Right lung (tissue), 10 donors: ENCODE measurements around the gene TMEM144. TPM values are rescaled to one million over a fixed set of nuclear protein-coding genes. Genes with fewer than 3 reads are reported as not detected.

ENCODE experiments used
- DNase-seq, 2 donors: peaks; one replicate each; pipeline ENCODE4 v3.0.0-alpha.2; 2013
- long read RNA-seq, 8 donors: transcript quantifications; one replicate each; lab custom pipeline, GENCODE V29; 2026
- polyA plus RNA-seq, 5 donors: library from polyadenylated mRNA; unstranded; fragments of 120-200 nt; gene quantifications; one replicate each; pipeline versions ENCODE4 v1.2.1 to v1.2.3, GENCODE V29; 2013; ENCODE audit warnings: inconsistent platforms in 1 of 5, low replicate concordance in 1 of 5; ENCODE audit not compliant: insufficient read length in 5 of 5, insufficient read depth in 1 of 5

Gene TMEM144
- 1 to 10 TPM; 4.6 to 7.1 (median 5.9) TPM for polyA plus RNA-seq
- long read RNA-seq, donor 1, partial matches to known transcripts: 0 of 3 reads
- long read RNA-seq, donor 1, other reads (novel, unspliced or antisense): 0 of 3 reads
- long read RNA-seq, donor 2, partial matches to known transcripts: 0 of 1 reads
- long read RNA-seq, donor 2, other reads (novel, unspliced or antisense): 0 of 1 reads
- long read RNA-seq, donor 3, partial matches to known transcripts: 0 of 1 reads
- long read RNA-seq, donor 3, other reads (novel, unspliced or antisense): 0 of 1 reads
- long read RNA-seq, donor 4: 0 reads
- long read RNA-seq, donor 5, partial matches to known transcripts: 0 of 1 reads
- long read RNA-seq, donor 5, other reads (novel, unspliced or antisense): 0 of 1 reads
- long read RNA-seq, donor 6, partial matches to known transcripts: 6 of 6 reads
- long read RNA-seq, donor 6, other reads (novel, unspliced or antisense): 0 of 6 reads
- long read RNA-seq, donor 7, partial matches to known transcripts: 0 of 3 reads
- long read RNA-seq, donor 7, other reads (novel, unspliced or antisense): 0 of 3 reads
- long read RNA-seq, donor 8: 0 reads

DNA sequence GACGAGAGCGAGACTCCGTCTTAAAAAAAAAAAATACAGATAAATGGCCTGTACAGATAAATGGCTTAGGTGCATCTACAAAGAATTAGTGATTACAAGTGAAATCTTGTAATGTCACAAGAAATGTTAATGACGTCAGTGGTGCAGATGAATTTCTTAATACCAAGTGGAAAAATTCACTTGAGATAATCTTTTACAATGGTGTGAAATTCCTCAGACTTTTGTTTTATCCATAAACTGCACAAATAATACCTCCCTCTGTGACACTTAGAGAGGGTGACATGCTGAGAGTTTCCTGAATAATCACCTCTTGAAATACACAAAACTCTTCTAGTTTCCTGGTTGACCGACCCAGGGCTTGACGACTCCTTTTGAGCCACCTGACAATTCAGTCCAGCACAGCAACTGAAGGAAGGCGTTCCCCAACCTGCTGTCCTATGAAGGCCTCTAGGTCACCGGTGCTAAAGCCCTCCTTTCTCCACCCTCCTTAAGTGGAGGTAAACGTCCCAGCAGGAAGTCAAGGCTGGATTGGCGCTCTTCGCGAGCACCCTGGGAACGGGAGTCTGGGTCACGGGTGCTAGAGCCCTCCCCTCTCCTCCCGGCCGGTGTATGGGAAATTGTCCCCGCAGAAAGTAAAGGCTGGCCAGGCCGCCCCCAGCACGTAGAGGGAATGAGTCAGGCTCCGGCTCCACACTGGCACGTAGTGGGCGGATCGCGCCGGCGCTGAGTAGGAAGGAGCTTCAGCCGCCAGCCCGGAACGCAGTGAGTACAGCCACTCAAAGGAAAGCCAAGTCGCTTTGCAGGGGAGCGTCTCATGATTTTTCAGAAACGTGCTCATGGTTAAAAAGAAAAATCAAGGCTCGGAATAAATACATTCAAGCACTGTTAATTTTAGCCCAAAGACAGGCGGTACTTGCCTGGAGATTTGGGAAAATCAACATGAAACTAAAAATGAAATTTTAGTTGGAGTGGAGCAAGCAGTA, at the start of gene TMEM144:
Gene TMEM144, plus strand, starts transcription at position 662 of the 983 bp plus-strand sequence. CDS start 2,182 bp downstream, outside the sequence.
- peak; percentile 68 to 76 for DNase-seq

GRCh38 chr4:158161551-158162354, 48.5 kb upstream of the TMEM144 start:
- no peak for DNase-seq

- DNase-seq: no peak
Observed at GRCh38 chr4:158162631-158163030, 47.7 kb upstream of the TMEM144 start.

DNA sequence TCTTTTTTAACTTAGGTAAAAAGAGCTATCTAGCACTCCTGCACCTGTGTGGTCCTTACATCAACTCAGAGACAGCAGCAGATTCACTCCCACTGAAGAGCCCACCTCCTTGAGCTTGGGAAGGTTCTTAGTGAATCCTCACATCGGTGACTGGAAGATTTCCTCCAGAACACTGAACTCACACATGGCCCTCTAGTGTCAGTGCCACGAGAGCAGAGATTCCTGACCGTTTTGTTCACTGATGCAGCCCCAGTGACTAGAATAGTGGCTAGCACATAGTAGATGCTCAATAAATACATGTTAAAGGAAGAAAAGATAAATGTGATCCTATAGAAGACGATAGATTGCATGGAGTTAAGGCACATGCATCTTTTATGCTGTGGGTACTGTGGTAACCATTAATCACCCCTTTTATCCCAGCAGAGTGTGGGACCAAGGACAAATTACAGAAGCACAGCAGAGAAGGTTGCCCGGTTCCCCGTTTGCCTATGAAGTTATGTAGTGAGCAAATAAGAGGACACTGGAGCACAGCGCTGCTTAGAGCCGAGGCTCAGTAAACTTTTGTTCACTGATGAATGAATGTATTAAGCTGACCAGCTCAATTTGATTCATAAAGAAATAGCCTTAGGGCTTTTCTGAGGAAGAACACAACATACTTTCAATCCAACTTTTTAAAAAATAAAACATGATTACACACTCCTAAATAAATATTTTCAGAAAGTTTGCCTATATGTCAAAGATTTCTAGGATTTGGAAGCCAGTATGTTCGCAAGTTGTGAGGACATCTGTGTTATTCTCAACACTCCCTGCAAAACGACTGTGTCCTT, 46.1 kb upstream of the TMEM144 start:
- DNase-seq: no peak

- no peak for DNase-seq
Observed at GRCh38 chr4:158164768-158165213, 45.5 kb upstream of the TMEM144 start.

- no peak for DNase-seq
Observed at GRCh38 chr4:158166701-158167100, 43.6 kb upstream of the TMEM144 start.

GRCh38 chr4:158168606-158169005, 41.7 kb upstream of the TMEM144 start:
- DNase-seq: no peak

- no peak for DNase-seq
Observed at GRCh38 chr4:158169506-158169905, 40.8 kb upstream of the TMEM144 start.

DNA sequence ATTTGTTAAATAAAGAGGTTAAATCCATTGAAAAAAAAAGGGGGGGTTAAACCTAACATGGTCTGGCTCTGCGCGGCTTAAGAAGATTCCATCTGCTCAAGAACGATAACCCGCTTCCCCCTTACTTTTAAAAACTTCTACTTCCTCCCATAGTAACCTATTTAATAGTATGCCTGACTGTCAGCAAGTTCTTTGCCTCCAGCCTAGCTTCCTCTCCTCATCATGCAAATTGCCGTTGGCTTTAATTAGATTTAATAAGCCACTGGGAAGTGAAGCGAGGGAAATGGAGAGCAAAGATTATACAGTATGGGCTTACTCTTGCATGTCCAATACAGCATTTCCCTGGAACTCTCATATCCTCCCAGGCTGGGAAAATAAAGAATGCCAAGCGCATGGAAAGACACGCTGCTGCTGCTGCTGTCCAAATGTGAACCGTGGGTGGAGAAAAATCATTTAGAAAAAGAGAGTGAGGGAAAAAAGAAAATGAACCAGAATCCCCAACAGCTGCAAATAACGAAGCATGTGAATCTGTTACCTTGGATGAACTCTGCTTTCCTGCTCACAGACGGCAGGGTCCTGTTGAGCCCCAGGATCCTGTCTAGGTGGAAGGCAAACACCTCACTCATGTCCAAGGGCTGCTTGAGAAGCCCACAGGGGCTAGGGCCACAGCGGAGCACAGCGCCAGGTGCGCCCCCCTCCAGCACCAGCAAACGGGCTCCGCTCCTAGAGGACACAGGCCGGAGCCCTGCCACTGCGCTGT, 40.2 kb upstream of the TMEM144 start:
- no peak for DNase-seq

DNA sequence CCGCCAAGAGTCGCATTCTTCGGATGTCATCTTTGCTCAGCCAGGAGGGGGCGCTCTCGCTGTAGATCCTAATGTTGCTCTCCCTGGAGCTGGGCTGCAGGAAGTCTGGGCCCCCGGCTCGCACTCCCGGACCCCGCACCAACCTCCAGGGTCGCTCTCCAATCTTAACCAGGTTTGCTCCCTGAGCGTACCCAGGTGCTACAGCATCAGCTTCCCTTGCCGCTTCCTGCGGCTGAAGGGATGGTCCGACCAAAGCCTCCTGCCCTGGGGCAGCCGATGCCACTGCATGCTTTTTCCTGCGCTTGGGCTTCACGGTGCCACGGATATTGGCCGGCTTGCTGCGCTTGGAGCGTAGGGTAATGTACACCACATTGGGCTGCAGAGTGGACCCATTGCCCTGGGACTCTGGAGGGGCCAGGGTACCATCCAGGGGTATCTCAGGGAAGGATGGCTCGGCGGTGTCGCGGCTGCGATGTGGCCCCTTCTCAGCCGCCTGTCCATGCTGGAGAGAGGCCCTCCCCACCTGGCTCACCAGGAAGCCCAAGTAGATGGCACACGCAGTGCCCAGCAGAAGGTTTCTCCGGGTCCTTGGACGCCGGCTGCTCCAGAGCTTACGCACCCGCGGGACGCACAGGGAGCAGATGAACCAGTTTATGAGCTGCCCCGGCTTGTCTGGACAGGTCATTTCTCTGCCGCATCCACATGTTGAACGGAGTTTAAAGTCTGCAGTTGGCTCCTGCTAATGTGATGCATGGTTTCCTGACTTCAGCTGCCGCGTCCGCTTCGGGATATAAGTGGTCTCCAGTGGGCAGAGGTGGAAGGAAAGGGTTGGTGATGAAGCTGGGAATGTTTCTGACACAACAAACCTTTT, 39.4 kb upstream of the TMEM144 start:
- no peak for DNase-seq

- peak in 1 of 2 donors; percentile 32 for DNase-seq
Observed at GRCh38 chr4:158172261-158173258, 37.7 kb upstream of the TMEM144 start, which contains the start of gene GASK1B. Gene GASK1B, minus strand, starts transcription at chr4:158173025. Its CDS starts 1,650 bp downstream, at chr4:158171375.

GRCh38 chr4:158176108-158176507, 34.2 kb upstream of the TMEM144 start:
- no peak for DNase-seq

DNA sequence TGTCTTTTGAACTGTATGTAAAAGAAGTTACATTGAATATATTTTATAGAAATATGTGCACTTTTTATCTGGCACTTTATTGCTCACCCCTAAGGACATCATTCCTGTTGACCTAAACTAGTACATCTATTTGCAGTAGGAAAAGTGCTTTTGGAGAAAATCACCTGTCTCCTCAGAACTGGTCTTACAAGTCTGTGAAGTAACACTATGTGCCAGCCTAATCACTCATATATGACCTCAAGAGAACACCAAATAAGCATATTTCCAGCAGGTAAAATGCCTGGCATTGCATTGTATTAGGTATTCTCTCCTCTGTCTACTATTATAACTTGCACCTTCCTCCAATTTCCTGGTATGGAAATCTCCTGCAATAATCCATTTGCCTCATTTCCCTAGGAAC, 33.5 kb upstream of the TMEM144 start:
- no peak for DNase-seq

DNA sequence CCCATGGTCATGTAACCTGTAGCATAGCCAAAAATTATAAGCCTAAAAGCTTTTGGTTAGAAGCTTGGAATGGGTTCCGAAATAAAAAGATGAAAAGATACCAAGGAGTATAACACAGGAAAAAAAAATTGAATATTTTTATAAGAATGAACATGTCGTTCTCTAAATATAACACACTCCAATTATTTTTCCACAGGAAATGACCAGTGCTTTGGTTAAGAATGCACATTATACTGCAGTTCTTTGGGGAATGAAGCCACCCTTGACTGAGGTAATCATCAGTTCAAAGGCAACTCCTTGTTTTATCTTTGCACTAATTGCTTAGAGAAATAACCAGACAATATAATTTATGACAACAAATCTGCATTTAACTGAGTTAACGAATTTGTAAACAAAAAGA, 30.8 kb upstream of the TMEM144 start:
- DNase-seq: no peak

DNA sequence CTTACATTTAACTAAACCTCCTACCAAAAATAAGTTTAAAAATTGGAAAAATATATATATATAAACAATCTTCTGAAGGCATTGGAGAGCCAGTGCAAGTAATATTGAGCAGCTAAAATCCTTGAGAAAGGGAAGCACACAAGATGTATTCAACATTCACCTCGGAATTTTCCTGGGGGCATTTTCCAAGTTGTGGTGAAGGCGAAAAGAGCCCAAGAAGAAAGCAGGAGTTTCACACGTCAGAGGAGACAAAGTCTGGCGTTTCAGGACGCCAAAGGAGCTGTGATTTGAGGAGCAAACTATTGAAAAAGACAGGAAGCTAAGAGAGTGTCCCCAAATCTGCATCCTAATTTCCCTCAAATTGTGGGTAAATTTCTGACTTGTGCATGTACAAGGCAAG, 28.4 kb upstream of the TMEM144 start:
- no peak for DNase-seq

GRCh38 chr4:158182736-158183135, 27.6 kb upstream of the TMEM144 start:
- DNase-seq: no peak

- DNase-seq: no peak
Observed at GRCh38 chr4:158186815-158187214, 23.5 kb upstream of the TMEM144 start.
